ENCODE data around the gene DGCR8. TPM values are rescaled to one million over a fixed set of nuclear protein-coding genes. Genes with fewer than 3 reads are reported as not detected.

The DGCR8 gene
- total and polyA plus RNA-seq, 4 donors = 13.2 to 38.4 (median 26.2) TPM

DNA sequence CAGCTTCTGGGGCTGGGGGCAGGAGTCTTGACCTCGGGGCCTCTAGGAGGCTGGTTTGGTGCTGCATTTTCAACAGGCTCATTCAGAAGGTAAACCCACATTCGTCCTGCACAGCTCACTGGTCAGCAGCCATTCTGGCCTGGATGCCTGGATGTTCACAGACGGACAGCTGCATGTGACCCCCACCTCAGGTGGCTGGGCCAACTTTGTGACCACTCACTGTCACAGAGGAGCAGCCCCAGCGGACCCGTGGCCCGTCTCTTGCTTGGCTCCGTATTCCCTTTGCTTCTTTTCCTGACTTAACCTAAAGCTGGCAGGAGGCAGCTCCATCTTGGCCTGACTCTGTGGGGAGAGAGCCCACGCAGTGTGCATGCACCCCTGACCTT is 8.2 kb downstream of the DGCR8 start:
- TF ChIP-seq, protein P1, sequence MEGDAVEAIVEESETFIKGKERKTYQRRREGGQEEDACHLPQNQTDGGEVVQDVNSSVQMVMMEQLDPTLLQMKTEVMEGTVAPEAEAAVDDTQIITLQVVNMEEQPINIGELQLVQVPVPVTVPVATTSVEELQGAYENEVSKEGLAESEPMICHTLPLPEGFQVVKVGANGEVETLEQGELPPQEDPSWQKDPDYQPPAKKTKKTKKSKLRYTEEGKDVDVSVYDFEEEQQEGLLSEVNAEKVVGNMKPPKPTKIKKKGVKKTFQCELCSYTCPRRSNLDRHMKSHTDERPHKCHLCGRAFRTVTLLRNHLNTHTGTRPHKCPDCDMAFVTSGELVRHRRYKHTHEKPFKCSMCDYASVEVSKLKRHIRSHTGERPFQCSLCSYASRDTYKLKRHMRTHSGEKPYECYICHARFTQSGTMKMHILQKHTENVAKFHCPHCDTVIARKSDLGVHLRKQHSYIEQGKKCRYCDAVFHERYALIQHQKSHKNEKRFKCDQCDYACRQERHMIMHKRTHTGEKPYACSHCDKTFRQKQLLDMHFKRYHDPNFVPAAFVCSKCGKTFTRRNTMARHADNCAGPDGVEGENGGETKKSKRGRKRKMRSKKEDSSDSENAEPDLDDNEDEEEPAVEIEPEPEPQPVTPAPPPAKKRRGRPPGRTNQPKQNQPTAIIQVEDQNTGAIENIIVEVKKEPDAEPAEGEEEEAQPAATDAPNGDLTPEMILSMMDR (IDR thresholded peaks at IDR 0.05; ENCODE audit: control extremely low read depth, extremely low read depth) = no peak
- ATAC-seq (ENCODE audit: insufficient read depth, low FRiP score) = no peak
- peaks cover 37 to 60% (median 45%) of the 10 kb centered on the region in 4 donors for H3K36me3 ChIP-seq (ENCODE audit: control insufficient read depth in 4 of 4, insufficient read depth in 4 of 4, low read length in 4 of 4)
- no peak overlapping the region for H3K27ac ChIP-seq (ENCODE audit: low read depth in 1 of 2, low read length in 1 of 2)
- peaks cover 0 to 13% (median 6%) of the 10 kb centered on the region in 5 donors for H3K4me1 ChIP-seq (ENCODE audit: control insufficient read depth in 5 of 5, insufficient read depth in 5 of 5, low read length in 5 of 5)
- H3K27me3 ChIP-seq (ENCODE audit: control insufficient read depth in 3 of 3, insufficient read depth in 3 of 3, low read length in 2 of 3) = no peaks in the 10 kb centered on the region
- 95 to 96% methylated on average over 8 of the region's 8 CpGs for WGBS, 2 donors
- no peak overlapping the region for H3K4me3 ChIP-seq
- no peak for DNase-seq
- no peak overlapping the region for H3K9ac ChIP-seq (ENCODE audit: insufficient read depth in 1 of 2, low read length in 2 of 2)
- no peaks in the 10 kb centered on the region for H3K9me3 ChIP-seq (ENCODE audit: control insufficient read depth in 4 of 4, insufficient read depth in 3 of 4, low read length in 3 of 4)

DNA sequence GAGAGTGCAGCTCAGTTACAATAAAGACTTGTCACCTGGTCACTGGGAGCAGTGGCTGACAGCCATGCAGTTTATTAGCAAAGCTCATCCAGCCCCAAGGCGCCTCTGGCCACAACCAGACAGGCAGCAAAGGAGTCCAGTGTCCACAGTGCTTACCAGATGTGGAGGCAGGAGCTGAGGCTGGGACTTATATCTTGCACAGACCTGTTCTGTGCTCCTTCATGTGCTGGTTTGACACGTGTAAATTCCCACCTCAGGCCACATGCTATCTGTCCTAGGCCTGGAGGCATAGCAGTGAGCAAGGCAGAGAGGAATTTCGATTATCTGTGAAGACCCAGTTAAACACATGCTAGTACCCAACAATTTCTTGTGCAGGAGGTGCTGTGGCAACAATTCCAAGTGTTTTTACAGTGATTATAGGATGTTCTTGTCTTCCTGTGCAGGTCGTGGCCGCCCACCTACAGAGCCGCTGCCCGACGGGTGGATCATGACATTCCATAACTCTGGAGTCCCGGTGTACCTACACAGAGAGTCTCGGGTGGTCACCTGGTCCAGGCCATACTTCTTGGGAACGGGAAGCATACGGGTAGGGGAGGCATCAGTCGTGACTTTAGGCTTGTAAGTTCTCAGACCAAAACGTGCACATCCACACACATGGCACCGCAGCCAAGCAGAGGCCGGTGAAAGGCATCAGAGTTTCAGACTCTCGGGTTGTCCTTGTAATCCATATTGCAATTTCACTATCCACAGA is 9.4 kb downstream of the DGCR8 start:
- Histone ChIP-seq H3K36me3 (ENCODE audit: control insufficient read depth in 4 of 4, insufficient read depth in 4 of 4, low read length in 4 of 4) (peaks cover 37 to 72% (median 57%) of the 10 kb centered on the region in 4 donors), H3K4me3 (no peak overlapping the region), H3K27ac (ENCODE audit: low read depth in 1 of 2, low read length in 1 of 2) (no peak overlapping the region), H3K9ac (ENCODE audit: insufficient read depth in 1 of 2, low read length in 2 of 2) (no peak overlapping the region), H3K27me3 (ENCODE audit: control insufficient read depth in 3 of 3, insufficient read depth in 3 of 3, low read length in 2 of 3) (no peaks in the 10 kb centered on the region), H3K4me1 (ENCODE audit: control insufficient read depth in 5 of 5, insufficient read depth in 5 of 5, low read length in 5 of 5) (peaks cover 0 to 6% (median 2%) of the 10 kb centered on the region in 5 donors), H3K9me3 (ENCODE audit: control insufficient read depth in 4 of 4, insufficient read depth in 3 of 4, low read length in 3 of 4) (no peaks in the 10 kb centered on the region)
- TF ChIP-seq, protein P1 (IDR thresholded peaks at IDR 0.05; ENCODE audit: control extremely low read depth, extremely low read depth) = no peak
- no peak for ATAC-seq (ENCODE audit: insufficient read depth, low FRiP score)
- no peak for DNase-seq
- WGBS, 2 donors = 96% methylated on average over 17 of the region's 17 CpGs

DNA sequence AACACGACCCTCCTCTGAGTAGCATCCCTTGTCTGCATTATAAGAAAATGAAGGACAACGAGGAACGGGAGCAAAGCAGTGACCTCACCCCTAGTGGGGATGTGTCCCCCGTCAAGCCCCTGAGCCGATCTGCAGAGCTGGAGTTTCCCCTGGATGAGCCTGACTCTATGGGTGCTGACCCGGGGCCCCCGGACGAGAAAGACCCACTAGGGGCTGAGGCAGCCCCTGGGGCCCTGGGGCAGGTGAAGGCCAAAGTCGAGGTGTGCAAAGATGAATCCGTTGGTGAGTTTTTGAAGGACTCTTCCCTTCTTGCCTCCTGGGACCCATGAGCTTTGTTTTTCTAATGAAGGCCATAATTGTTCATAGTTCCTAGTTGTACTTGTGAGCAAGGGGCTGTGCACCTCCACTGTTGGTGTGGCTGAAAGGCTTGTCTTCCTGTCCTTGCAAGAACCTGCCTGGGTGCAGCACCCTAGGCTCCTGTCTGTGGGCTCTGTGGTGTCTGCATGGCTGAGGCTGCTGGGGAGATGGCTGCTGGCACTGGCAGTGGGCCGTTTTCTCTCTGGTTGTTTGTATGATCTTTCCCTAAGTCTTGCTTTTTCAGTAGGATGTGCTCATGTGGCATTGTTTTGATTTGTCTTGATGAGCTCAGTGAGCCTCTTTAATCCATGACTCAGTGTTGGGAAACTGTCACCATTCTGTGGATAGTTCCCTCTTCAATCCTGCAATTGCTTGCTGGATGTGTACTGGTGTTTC is 10.1 kb downstream of the DGCR8 start:
- H3K36me3 ChIP-seq (ENCODE audit: control insufficient read depth in 4 of 4, insufficient read depth in 4 of 4, low read length in 4 of 4) = peaks cover 44 to 79% (median 63%) of the 10 kb centered on the region in 4 donors
- no peak for DNase-seq

More for the DNA sequence above, 10.1 kb downstream of the DGCR8 start:
- Histone ChIP-seq H3K4me3 (no peak overlapping the region), H3K9me3 (ENCODE audit: control insufficient read depth in 4 of 4, insufficient read depth in 3 of 4, low read length in 3 of 4) (no peaks in the 10 kb centered on the region), H3K4me1 (ENCODE audit: control insufficient read depth in 5 of 5, insufficient read depth in 5 of 5, low read length in 5 of 5) (peaks cover 0 to 6% (median 0%) of the 10 kb centered on the region in 5 donors), H3K9ac (ENCODE audit: insufficient read depth in 1 of 2, low read length in 2 of 2) (no peak overlapping the region), H3K27ac (ENCODE audit: low read depth in 1 of 2, low read length in 1 of 2) (no peak overlapping the region), H3K27me3 (ENCODE audit: control insufficient read depth in 3 of 3, insufficient read depth in 3 of 3, low read length in 2 of 3) (no peaks in the 10 kb centered on the region)
- TF ChIP-seq, protein P1 (IDR thresholded peaks at IDR 0.05; ENCODE audit: control extremely low read depth, extremely low read depth) = no peak
- WGBS, 2 donors = 95% methylated on average over 11 of the region's 11 CpGs
- ATAC-seq (ENCODE audit: insufficient read depth, low FRiP score) = no peak

Data from lung (tissue), 12 donors.